ENCODE measurements around the gene KNDC1. TPM values are rescaled to one million over a fixed set of nuclear protein-coding genes. Genes with fewer than 3 reads are reported as not detected.

KNDC1 gene
- total and polyA plus RNA-seq, 2 experiments from 2014 or later: 1.8 to 16.0 TPM

- H3K36me3 ChIP-seq (ENCODE audit: insufficient read depth): no peaks in the 10 kb centered on the region
- H3K27ac ChIP-seq (ENCODE audit: low read depth): no peak overlapping the region
- no peak for ATAC-seq
- Mint-ChIP-seq H3K27ac (no peak overlapping the region), H3K9me3 (no peaks in the 10 kb centered on the region; the same call in 2 of the 3 replicates), H3K36me3 (ENCODE audit: low read depth) (no peaks in the 10 kb centered on the region), H3K4me1 (no peaks in the 10 kb centered on the region), H3K27me3 (ENCODE audit: insufficient read depth, low read depth, poor library complexity) (peaks cover 2% of the 10 kb centered on the region), H3K4me3 (no peak overlapping the region)
- DNase-seq (ENCODE audit: low spot score): no peak
- H4K20me1 ChIP-seq (replicated peaks; ENCODE audit: insufficient read depth): no peaks in the 10 kb centered on the region
- no peak overlapping the region for H2AFZ ChIP-seq
- H3F3A ChIP-seq (replicated peaks; ENCODE audit: low read depth): 0 out of 2 replicates have a peak, but pooled peaks cover 3% of the 10 kb centered on the region
- H3K4me2 ChIP-seq: no peak overlapping the region
- peaks cover 4% of the 10 kb centered on the region; the same call in 1 of the 2 replicates for H3K9me2 ChIP-seq (ENCODE audit: insufficient read depth)
- no peaks in the 10 kb centered on the region for H3K27me3 ChIP-seq (ENCODE audit: insufficient read depth)
- no peak for TF ChIP-seq STAT1 (IDR thresholded peaks at IDR 0.05; ENCODE audit: unreplicated experiment)
- no peak for TF ChIP-seq ZNF331 (CRISPR knock-in tag; IDR thresholded peaks at IDR 0.05; ENCODE audit: low read depth)
- no peak for TF ChIP-seq CTCF (conservative IDR thresholded peaks at IDR 0.05; ENCODE audit: low read depth in 2 of 2)
- TF ChIP-seq ZNF462 (CRISPR knock-in tag; IDR thresholded peaks at IDR 0.05): no peak
- no peak for TF ChIP-seq POLR2AphosphoS5 (IDR thresholded peaks at IDR 0.05; ENCODE audit: low read depth)
- no peak for TF ChIP-seq EZH2phosphoT487 (IDR thresholded peaks at IDR 0.05; ENCODE audit: unreplicated experiment)
- no peak for TF ChIP-seq ETS1 (IDR thresholded peaks at IDR 0.05)
- no peak for TF ChIP-seq EZH2 (IDR thresholded peaks at IDR 0.05; ENCODE audit: low read depth, unreplicated experiment)
- TF ChIP-seq REST (IDR thresholded peaks at IDR 0.05; ENCODE audit: unreplicated experiment): no peak
- no peak for TF ChIP-seq ZNF114 (CRISPR knock-in tag; IDR thresholded peaks at IDR 0.05)
- no peak for TF ChIP-seq NANOG (IDR thresholded peaks at IDR 0.05; ENCODE audit: borderline replicate concordance)
- no peak for TF ChIP-seq JUNB (IDR thresholded peaks at IDR 0.05; ENCODE audit: unreplicated experiment)
- TF ChIP-seq CREB1 (CRISPR knock-in tag; IDR thresholded peaks at IDR 0.05; ENCODE audit: low read depth): no peak
- no peaks in the 10 kb centered on the region for H3K79me2 ChIP-seq (replicated peaks; ENCODE audit: insufficient read depth)
- H3K4me3 ChIP-seq: no peak overlapping the region
- H3K4me1 ChIP-seq (ENCODE audit: insufficient read depth): no peaks in the 10 kb centered on the region
Measured at GRCh38 chr10:133206356-133207040, 46.5 kb downstream of the KNDC1 start.

Measured in GM23338 (cell line).